ENCODE results near the gene PIP4K2C. TPM values are rescaled to one million over a fixed set of nuclear protein-coding genes. Genes with fewer than 3 reads are reported as not detected.

The PIP4K2C gene
- total RNA-seq, 4 donors from 2014 or later = 22.7 to 30.7 (median 29.0) TPM

DNA sequence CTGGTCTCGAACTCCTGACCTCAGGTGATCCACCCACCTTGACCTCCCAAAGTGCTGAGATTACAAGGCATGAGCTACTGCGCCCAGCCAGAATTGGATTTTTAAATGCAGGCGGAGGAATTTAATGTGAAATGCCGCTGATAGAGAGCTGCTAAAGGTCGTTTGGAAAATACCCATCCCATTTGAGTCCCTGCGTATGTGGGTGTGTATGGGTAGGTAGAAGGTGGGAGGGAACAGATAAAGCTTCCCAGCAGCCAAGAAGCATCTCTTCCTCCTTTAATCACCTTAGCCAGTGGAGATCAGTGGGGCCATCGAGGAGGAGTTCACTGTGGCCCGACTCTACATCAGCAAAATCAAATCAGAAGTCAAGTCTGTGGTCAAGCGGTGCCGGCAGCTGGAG is 16.2 kb upstream of the PIP4K2C start:
- DNase-seq (ENCODE audit: extremely low spot score) = no peak
- no peaks in the 10 kb centered on the region for H3K4me1 ChIP-seq
- peaks cover 0 to 37% (median 5%) of the 10 kb centered on the region in 4 donors for H3K36me3 ChIP-seq
- WGBS = 94% methylated on average over 10 of the region's 10 CpGs
- no peaks in the 10 kb centered on the region for H3K9me3 ChIP-seq
- intact Hi-C loops (cut with DNase I) = no loop called here
- H3K27ac ChIP-seq (replicated peaks in 1 of 4) = no peak overlapping the region
- TF ChIP-seq POLR2AphosphoS5 (IDR thresholded peaks at IDR 0.05) (no peak), POLR2A (IDR thresholded peaks at IDR 0.05; ENCODE audit: low read depth) (no peak), EP300 (IDR thresholded peaks at IDR 0.05) (no peak)
- TF ChIP-seq, protein P1, sequence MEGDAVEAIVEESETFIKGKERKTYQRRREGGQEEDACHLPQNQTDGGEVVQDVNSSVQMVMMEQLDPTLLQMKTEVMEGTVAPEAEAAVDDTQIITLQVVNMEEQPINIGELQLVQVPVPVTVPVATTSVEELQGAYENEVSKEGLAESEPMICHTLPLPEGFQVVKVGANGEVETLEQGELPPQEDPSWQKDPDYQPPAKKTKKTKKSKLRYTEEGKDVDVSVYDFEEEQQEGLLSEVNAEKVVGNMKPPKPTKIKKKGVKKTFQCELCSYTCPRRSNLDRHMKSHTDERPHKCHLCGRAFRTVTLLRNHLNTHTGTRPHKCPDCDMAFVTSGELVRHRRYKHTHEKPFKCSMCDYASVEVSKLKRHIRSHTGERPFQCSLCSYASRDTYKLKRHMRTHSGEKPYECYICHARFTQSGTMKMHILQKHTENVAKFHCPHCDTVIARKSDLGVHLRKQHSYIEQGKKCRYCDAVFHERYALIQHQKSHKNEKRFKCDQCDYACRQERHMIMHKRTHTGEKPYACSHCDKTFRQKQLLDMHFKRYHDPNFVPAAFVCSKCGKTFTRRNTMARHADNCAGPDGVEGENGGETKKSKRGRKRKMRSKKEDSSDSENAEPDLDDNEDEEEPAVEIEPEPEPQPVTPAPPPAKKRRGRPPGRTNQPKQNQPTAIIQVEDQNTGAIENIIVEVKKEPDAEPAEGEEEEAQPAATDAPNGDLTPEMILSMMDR (IDR thresholded peaks at IDR 0.05) = no peak
- no peaks in the 10 kb centered on the region for H3K27me3 ChIP-seq
- H3K4me3 ChIP-seq = no peak overlapping the region

DNA sequence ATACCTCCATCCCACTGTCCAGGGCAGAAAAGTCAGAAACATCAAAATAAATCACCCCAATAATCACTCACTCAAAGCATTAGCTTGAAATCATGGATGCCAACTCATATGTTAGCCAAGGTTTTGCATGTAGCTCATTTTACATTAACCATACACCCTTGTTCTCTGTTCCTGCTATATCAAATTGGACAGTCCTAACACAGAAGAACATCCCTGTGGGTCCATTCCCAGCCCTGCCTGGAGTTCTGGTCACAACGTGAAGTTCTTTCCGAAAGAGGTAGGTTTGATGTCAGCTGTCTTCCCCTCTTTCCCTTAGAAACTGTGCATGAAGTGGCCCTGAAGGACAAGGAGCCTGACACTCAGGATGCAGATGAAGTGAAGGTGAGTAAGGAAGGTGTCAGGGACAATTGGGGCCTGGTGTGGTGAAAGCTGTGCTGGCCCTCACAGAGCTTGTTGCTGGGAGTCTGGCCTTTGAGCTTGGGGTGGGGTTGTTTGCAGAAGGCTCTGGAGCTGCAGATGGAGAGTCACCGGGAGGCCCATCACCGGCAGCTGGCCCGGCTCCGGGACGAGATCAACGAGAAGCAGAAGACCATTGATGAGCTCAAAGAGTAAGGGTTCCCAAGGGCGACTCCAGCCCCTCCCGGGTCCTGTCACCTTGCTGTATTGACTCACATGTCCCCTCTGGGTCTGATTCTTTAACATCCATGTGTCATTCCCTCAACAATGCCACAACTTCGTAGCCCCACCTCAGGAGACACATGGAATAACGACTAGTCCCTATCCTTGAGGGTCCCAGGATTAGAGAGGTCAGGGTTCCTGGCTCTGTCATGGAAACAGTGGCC is 15.0 kb upstream of the PIP4K2C start:
- peaks cover 0 to 34% (median 5%) of the 10 kb centered on the region in 4 donors for H3K36me3 ChIP-seq
- no peak overlapping the region for H3K27ac ChIP-seq (replicated peaks in 1 of 4)
- DNase-seq (ENCODE audit: extremely low spot score) = no peak
- H3K9me3 ChIP-seq = no peaks in the 10 kb centered on the region
- H3K4me3 ChIP-seq = no peak overlapping the region
- intact Hi-C loops (cut with DNase I) = no loop called here
- no peaks in the 10 kb centered on the region for H3K4me1 ChIP-seq
- 86% methylated on average over 6 of the region's 12 CpGs for WGBS
- H3K27me3 ChIP-seq = no peaks in the 10 kb centered on the region
- TF ChIP-seq POLR2AphosphoS5 (IDR thresholded peaks at IDR 0.05) (no peak), EP300 (IDR thresholded peaks at IDR 0.05) (no peak), POLR2A (IDR thresholded peaks at IDR 0.05; ENCODE audit: low read depth) (no peak)
- TF ChIP-seq, protein P1 (IDR thresholded peaks at IDR 0.05) = no peak

DNA sequence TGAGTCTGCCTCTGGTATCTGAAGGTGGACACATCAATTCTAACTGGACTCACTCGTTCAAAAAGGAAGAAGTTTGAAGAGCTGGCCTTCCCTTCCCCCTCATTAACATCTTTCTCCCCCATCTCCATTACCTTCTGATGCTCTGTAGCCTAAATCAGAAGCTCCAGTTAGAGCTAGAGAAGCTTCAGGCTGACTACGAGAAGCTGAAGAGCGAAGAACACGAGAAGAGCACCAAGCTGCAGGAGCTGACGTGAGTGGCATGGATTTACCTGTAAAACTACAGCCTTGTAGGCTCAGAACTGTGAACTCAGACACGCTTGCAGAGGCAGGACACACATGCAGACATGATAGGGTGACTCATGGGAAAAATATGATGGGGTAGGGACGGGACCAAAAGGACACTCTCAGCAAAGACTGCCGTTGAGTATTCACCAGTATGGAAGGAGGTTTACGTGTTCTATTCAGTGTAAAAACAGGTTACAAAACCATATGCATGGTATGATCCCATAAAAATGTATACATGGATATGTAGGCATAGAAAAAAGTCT is 14.3 kb upstream of the PIP4K2C start:
- 85% methylated on average over 9 of the region's 9 CpGs for WGBS

DNA sequence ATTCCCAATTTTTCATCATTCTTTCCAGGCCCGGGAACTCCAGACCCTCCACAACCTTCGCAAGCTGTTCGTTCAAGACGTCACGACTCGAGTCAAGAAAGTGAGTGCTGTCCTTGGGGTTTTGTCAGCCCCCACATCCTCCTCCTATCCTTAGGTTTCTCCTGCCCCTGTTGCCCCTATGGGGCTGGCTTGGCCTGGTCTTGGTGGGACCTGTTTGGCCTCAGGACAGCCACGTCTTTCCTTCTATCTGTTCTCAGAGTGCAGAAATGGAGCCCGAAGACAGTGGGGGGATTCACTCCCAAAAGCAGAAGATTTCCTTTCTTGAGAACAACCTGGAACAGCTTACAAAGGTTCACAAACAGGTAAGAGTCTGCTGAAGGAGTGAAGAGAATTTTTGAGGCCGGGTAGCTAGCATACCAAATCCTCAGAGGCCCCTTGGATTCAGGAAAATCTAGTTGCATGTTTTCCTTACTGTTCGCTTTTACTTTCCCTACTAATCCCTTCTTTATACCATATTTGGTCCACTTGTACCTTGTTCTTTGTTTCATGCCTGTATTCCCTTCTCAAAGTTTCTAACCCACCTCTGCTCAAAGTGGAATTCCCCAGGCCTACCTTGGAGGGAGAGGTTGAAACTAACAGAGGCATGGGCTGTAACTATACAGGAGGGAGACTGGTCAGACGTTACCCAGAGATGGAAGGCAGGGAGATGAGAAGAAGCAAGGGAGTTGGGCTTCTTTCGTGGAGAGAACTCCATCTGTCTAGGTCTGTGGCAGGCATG is 12.8 kb upstream of the PIP4K2C start:
- no peaks in the 10 kb centered on the region for H3K27me3 ChIP-seq
- no peak overlapping the region for H3K4me3 ChIP-seq
- H3K27ac ChIP-seq (replicated peaks in 1 of 4) = no peak overlapping the region
- intact Hi-C loops (cut with DNase I) = no loop called here
- no peaks in the 10 kb centered on the region for H3K9me3 ChIP-seq
- TF ChIP-seq POLR2AphosphoS5 (IDR thresholded peaks at IDR 0.05) (no peak), POLR2A (IDR thresholded peaks at IDR 0.05; ENCODE audit: low read depth) (no peak), EP300 (IDR thresholded peaks at IDR 0.05) (no peak)
- TF ChIP-seq, protein P1 (IDR thresholded peaks at IDR 0.05) = no peak
- peaks cover 0 to 1% (median 0%) of the 10 kb centered on the region in 4 donors for H3K4me1 ChIP-seq
- WGBS = 88% methylated on average over 12 of the region's 12 CpGs
- DNase-seq (ENCODE audit: extremely low spot score) = no peak
- peaks cover 0 to 34% (median 6%) of the 10 kb centered on the region in 4 donors for H3K36me3 ChIP-seq

More for the DNA sequence above, 14.3 kb upstream of the PIP4K2C start:
- no peaks in the 10 kb centered on the region for H3K9me3 ChIP-seq
- intact Hi-C loops (cut with DNase I) = no loop called here
- no peaks in the 10 kb centered on the region for H3K27me3 ChIP-seq
- TF ChIP-seq, protein P1 (IDR thresholded peaks at IDR 0.05) = no peak
- TF ChIP-seq POLR2A (IDR thresholded peaks at IDR 0.05; ENCODE audit: low read depth) (no peak), POLR2AphosphoS5 (IDR thresholded peaks at IDR 0.05) (no peak), EP300 (IDR thresholded peaks at IDR 0.05) (no peak)
- peaks cover 0 to 36% (median 7%) of the 10 kb centered on the region in 4 donors for H3K36me3 ChIP-seq
- H3K4me3 ChIP-seq = no peak overlapping the region
- H3K27ac ChIP-seq (replicated peaks in 1 of 4) = no peak overlapping the region
- no peak for DNase-seq (ENCODE audit: extremely low spot score)
- no peaks in the 10 kb centered on the region for H3K4me1 ChIP-seq

Measured in esophagus muscularis mucosa (tissue), 4 donors.